SU-DHL-6 (cell line): ENCODE results near the gene ZNF653.
"Not testable (repeated sequence)": the region's sequence is repeated elsewhere in the genome, so short reads cannot be mapped to it uniquely, and the experiment has no call there.

Source experiments
- H2AFZ ChIP-seq: fragments of 200-600 bp; sonication (generic); 2 replicates; pipeline ENCODE4 v1.6.1; 2014; ENCODE audit warnings: low read depth, mild to moderate bottlenecking, moderate library complexity, mixed read lengths, antibody characterized with exemption, low read length; ENCODE audit not compliant: severe bottlenecking
- H3F3A ChIP-seq: fragments of 200-600 bp; shearing (Covaris generic); 2 replicates; pipeline ENCODE4 v1.6.0; 2016; ENCODE audit warnings: antibody characterized with exemption, mild to moderate bottlenecking; ENCODE audit not compliant: insufficient read depth
- H3K27ac ChIP-seq: fragments of 200-600 bp; sonication (generic); 2 replicates; pipeline ENCODE4 v1.5.1; 2016; ENCODE audit warnings: low read depth, mild to moderate bottlenecking, low read length, moderate library complexity, mixed read lengths
- H3K27me3 ChIP-seq: fragments of 200-600 bp; sonication (generic), shearing (Covaris generic); 2 replicates; pipeline ENCODE4 v1.6.0; 2014; ENCODE audit warnings: mild to moderate bottlenecking, low read length
- H3K36me3 ChIP-seq: fragments of 200-600 bp; sonication (generic); 2 replicates; pipeline ENCODE4 v1.6.1; 2014; ENCODE audit warnings: mild to moderate bottlenecking, low read length, mixed read lengths
- H3K4me2 ChIP-seq: fragments of 300-600, 200-600 bp; shearing (Covaris generic), sonication (generic); 2 replicates; pipeline ENCODE4 v1.6.0; 2014; ENCODE audit warnings: low read length, low read depth, mild to moderate bottlenecking; ENCODE audit not compliant: poor library complexity, severe bottlenecking
- H3K4me3 ChIP-seq: fragments of 200-600 bp; sonication (generic); 2 replicates; pipeline ENCODE4 v1.5.1; 2014; ENCODE audit warnings: antibody characterized with exemption, low read length, mild to moderate bottlenecking, mixed read lengths; ENCODE audit not compliant: insufficient read depth, poor library complexity, severe bottlenecking
- H3K79me2 ChIP-seq: fragments of 200-600 bp; sonication (generic); 2 replicates; pipeline ENCODE4 v1.6.1; 2014; ENCODE audit warnings: mild to moderate bottlenecking, low read length, moderate library complexity; ENCODE audit not compliant: insufficient read depth
- H3K9ac ChIP-seq: fragments of 200-600 bp; sonication (generic); 2 replicates; pipeline ENCODE4 v1.7.0; 2014; ENCODE audit warnings: mild to moderate bottlenecking, low read length
- H3K9me2 ChIP-seq: fragments of 200-600 bp; sonication (generic); replicated peaks from 2 replicates; pipeline ENCODE4 v1.6.1; 2014; ENCODE audit warnings: low read length; ENCODE audit not compliant: insufficient read depth
- H3K9me3 ChIP-seq: fragments of 200-600 bp; sonication (generic); 2 replicates; pipeline ENCODE4 v1.6.1; 2014; ENCODE audit warnings: low read length, mixed read lengths; ENCODE audit not compliant: insufficient read depth
- H4K20me1 ChIP-seq: fragments of 200-600 bp; sonication (generic); 2 replicates; pipeline ENCODE4 v1.6.1; 2014; ENCODE audit warnings: low read depth, mild to moderate bottlenecking, antibody characterized with exemption, low read length, moderate library complexity, mixed read lengths
- EZH2phosphoT487 ChIP-seq: fragments of 200-600 bp; sonication (generic), shearing (Covaris generic); conservative IDR thresholded peaks from 2 replicates; pipeline ENCODE4 v1.6.1; 2018; ENCODE audit warnings: mild to moderate bottlenecking, antibody characterized with exemption, low read length, moderate library complexity, mixed read lengths
- TF ChIP-seq, protein P1 (sequence below): fragments of 200-600 bp; sonication (generic); IDR thresholded peaks from one replicate; pipeline ENCODE4 v1.5.1; 2017; ENCODE audit warnings: antibody characterized with exemption, mild to moderate bottlenecking, low read length, moderate library complexity; ENCODE audit not compliant: insufficient read depth, poor library complexity, severe bottlenecking

Gene ZNF653

DNA sequence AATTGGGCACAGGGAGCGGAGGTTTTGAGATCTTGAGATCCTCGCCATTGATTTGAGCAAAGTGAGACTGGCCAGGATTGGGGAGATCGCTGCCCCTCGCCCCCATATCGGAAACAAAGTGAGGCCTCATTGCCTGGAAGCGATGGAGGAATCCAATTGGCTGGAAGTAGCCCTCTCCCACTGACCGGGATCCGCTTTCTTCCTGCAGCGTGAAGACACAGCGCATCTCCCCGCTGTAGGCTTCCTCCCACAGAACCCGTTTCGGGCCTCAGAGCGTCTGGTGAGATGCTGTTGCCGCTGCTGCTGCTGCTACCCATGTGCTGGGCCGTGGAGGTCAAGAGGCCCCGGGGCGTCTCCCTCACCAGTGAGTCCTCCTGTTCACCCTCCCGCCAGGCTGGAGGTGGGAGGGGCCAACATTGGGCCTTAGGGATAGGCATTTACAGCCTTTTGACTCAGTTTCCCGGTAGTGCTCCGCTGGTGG, 69.8 kb downstream of the ZNF653 start:
- H3K9me2 ChIP-seq: no peaks in the 10 kb centered on the region
- H3K9me3 ChIP-seq: no peaks in the 10 kb centered on the region
- no peaks in the 10 kb centered on the region for H4K20me1 ChIP-seq
- H3K36me3 ChIP-seq: no peaks in the 10 kb centered on the region
- peak overlapping the region; percentile 83 for H3K4me3 ChIP-seq
- H3K4me2 ChIP-seq: peak overlapping the region; percentile 71
- H2AFZ ChIP-seq: peak overlapping the region; percentile 50
- H3K27me3 ChIP-seq: no peaks in the 10 kb centered on the region
- peak overlapping the region; percentile 39 for H3K27ac ChIP-seq
- H3F3A ChIP-seq: no peaks in the 10 kb centered on the region
- peaks cover 11% of the 10 kb centered on the region for H3K79me2 ChIP-seq
- TF ChIP-seq EZH2phosphoT487: no peak
- TF ChIP-seq, protein P1, sequence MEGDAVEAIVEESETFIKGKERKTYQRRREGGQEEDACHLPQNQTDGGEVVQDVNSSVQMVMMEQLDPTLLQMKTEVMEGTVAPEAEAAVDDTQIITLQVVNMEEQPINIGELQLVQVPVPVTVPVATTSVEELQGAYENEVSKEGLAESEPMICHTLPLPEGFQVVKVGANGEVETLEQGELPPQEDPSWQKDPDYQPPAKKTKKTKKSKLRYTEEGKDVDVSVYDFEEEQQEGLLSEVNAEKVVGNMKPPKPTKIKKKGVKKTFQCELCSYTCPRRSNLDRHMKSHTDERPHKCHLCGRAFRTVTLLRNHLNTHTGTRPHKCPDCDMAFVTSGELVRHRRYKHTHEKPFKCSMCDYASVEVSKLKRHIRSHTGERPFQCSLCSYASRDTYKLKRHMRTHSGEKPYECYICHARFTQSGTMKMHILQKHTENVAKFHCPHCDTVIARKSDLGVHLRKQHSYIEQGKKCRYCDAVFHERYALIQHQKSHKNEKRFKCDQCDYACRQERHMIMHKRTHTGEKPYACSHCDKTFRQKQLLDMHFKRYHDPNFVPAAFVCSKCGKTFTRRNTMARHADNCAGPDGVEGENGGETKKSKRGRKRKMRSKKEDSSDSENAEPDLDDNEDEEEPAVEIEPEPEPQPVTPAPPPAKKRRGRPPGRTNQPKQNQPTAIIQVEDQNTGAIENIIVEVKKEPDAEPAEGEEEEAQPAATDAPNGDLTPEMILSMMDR: no peak
- H3K9ac ChIP-seq: peak overlapping the region; percentile 80

DNA sequence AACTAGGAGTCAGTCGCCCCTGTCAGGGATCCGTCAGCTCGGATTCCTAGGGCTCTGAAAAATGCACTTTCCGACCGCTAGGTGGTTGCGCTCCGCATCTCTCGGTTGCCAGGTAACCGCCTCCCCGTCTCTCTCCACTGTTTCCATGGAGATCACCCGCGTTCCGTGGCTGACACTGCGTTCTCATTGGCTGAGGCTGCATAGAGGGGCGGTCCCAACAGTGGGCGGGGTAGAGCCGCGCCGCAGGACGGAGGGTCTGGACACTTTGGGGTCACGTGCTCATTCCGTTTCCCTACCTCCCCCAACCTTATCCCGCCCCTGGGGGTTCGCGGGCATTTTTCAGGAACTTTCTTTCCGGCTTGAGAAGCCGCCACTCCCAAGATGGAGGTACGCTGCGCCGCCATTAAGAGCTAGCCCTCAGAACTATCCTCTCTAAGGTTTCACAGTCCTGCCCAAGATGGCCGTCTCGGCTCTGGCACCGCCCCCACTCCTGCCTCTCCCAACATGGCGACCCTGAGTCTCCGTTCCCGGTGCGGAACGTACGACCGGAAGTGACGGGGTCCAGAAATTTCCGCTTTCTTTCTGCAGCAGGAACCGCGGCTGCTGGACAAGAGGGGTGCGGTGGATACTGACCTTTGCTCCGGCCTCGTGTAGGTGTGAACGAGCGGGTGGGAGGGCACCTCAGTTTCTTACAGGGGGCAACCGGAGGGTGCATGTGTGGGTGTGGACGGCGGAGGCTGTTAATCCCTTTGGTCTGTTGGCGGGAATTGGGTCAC, 70.4 kb downstream of the ZNF653 start, which contains the start of the genes ODAD3 and PRKCSH:
Gene ODAD3 (minus strand): TSS at position 65 of the 776 bp plus-strand sequence. CDS start 105 bp downstream, outside the sequence.
Gene PRKCSH (plus strand): TSS at position 579 of the 776 bp plus-strand sequence. CDS start 483 bp downstream, outside the sequence.
- peak within 1 kb of the TSS; percentile 83 for H3K4me3 ChIP-seq
- H3F3A ChIP-seq: no peaks in the 10 kb centered on the region
- H2AFZ ChIP-seq: peak within 1 kb of the TSS; percentile 97
- no peaks in the 10 kb centered on the region for H3K9me3 ChIP-seq
- no peaks in the 10 kb centered on the region for H3K27me3 ChIP-seq
- TF ChIP-seq, protein P1: peak; percentile 77
- no peak for TF ChIP-seq EZH2phosphoT487
- H3K36me3 ChIP-seq: no peaks in the 10 kb centered on the region
- H3K4me2 ChIP-seq: peak within 1 kb of the TSS; percentile 71
- no peaks in the 10 kb centered on the region for H3K9me2 ChIP-seq
- H3K27ac ChIP-seq: peak within 1 kb of the TSS; percentile 39
- peak within 1 kb of the TSS; percentile 80 for H3K9ac ChIP-seq
- peaks cover 11% of the 10 kb centered on the region for H3K79me2 ChIP-seq
- H4K20me1 ChIP-seq: no peaks in the 10 kb centered on the region

DNA sequence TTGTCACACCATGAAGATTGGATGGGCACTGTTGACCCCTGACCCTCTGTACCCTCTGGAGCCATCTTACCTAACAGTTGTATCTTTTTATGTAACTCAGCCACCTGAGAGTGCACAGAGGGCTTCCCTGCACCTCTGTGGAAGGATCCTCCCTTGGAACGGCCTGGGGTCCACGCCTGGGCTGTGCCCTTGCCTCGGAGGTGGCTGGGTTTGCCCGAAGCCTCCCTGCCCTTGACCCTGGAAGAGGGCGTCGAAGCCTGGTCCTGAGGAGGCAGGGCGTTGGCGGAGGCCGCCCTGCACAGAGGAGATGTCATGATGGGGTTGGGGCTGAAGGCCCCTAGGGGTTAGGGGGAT, 71.0 kb downstream of the ZNF653 start:
- H3K9me3 ChIP-seq: no peaks in the 10 kb centered on the region
- TF ChIP-seq EZH2phosphoT487: no peak
- TF ChIP-seq, protein P1: no peak
- H3K79me2 ChIP-seq: peaks cover 11% of the 10 kb centered on the region
- peak overlapping the region; percentile 67 for H3K4me3 ChIP-seq
- peak overlapping the region; percentile 71 for H3K4me2 ChIP-seq
- no peaks in the 10 kb centered on the region for H4K20me1 ChIP-seq
- H3K27me3 ChIP-seq: no peaks in the 10 kb centered on the region
- H3K36me3 ChIP-seq: no peaks in the 10 kb centered on the region
- H3K9me2 ChIP-seq: no peaks in the 10 kb centered on the region
- peak overlapping the region; percentile 80 for H3K9ac ChIP-seq
- peak overlapping the region; percentile 97 for H2AFZ ChIP-seq
- H3K27ac ChIP-seq: no peak overlapping the region
- H3F3A ChIP-seq: no peaks in the 10 kb centered on the region

DNA sequence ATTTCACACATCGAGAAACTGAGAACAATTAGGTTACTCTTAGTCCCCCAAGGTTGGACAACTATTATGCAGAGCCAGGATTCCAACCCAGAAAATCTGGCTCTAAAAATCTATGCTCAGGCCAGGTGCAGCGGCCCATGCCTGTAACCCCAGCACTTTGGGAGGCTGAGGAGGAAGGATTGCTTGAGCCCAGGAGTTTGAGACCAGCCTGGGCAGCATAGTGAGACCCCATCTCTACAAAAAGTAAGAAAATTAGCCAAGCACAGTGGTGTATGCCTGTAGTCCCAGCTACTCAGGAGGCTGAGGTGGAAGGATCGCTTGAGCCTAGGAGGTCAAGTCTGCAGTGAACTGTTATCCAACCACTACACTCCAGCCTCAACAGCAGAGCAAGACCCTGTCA, 72.1 kb downstream of the ZNF653 start:
- not testable (repeated sequence) for H2AFZ ChIP-seq, H3K27ac ChIP-seq, H3K36me3 ChIP-seq, H3K9me3 ChIP-seq, H3K9me2 ChIP-seq, H3K27me3 ChIP-seq, H3F3A ChIP-seq, H4K20me1 ChIP-seq, H3K4me2 ChIP-seq, H3K9ac ChIP-seq, H3K4me3 ChIP-seq
- H3K79me2 ChIP-seq: peaks cover 11% of the 10 kb centered on the region
